ENCODE data around the gene NACA2. TPM values are rescaled to one million over a fixed set of nuclear protein-coding genes. Genes with fewer than 3 reads are reported as not detected.
A peak's percentile ranks its signal among the peaks of the same experiment; 100 is the strongest.

Gene NACA2
- total RNA-seq, 1 donor from 2014 or later, result not detected

DNA sequence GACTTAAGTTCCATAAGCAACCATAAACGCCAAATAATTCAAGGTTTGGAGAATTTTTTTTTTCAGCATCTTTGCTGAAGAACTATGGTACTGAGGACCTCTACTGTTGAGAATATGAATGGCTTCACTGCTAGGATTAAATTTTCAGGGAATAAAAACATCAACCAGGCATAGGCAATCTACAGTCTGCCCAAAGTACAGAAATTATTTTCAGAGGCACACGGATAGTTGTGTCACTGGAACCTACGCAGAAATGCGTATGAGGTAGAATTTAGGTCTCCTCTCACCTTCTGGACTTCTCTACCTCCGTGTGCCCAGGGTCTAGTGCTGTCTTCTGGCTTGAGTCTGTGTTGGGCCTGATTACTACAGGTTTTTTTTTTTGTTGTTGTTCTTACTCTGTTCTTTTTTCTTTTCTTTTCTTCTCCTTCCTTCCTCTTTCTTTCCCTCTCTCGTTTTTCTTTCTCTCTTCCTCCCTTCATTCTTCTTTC, 39.7 kb downstream of the NACA2 start:
- DNase-seq (ENCODE audit: low read depth in 2 of 2), result peak in 1 of 2 donors; percentile 44

DNA sequence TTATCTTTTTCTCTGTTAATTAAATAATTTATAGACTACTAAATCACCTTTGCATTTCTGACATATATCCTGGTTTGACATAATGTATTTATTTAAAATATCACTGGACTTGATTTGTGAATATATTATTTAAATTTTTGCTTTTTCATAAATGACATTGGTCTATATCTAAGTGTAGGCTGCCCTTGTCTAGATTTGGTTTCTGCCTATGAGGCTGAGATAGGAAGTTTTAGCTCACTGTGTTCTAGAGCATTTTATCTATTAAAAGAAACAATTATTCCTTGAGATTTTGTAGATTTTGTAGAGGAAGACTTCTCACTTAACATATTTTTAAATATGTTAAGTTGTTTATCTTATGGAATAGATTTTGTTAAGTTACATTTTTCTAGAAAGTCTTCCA, 43.9 kb downstream of the NACA2 start:
- no peak for DNase-seq (ENCODE audit: low read depth in 2 of 2)

DNA sequence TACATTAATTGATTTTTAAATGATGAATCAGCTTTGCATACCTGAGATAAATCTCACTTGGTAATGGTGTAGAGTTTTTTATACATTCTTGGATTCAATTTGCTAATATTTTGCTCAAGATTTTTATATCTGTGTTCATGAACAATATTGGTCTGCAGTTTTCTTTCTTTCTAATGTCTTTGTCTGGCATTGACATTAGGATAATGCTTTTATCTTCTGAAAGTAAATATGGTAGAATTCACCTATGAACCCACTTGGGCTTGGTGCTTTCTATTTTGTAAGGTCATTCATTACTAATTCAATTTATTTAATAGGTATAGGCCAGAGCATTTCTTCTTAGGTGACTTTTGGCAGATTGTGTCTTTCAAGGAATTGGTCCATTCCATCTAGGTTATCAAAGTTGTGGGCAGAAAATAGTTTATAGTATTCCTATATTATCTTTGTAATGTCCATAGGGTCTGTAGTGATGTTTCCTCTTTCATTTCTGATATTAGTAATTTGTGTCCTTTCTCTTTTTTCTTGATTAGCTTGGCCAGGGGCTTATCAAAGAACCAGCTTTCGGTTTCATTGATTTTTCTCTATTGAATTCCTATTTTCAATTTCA, 45.6 kb downstream of the NACA2 start:
- no peak for DNase-seq (ENCODE audit: low read depth in 2 of 2)

DNA sequence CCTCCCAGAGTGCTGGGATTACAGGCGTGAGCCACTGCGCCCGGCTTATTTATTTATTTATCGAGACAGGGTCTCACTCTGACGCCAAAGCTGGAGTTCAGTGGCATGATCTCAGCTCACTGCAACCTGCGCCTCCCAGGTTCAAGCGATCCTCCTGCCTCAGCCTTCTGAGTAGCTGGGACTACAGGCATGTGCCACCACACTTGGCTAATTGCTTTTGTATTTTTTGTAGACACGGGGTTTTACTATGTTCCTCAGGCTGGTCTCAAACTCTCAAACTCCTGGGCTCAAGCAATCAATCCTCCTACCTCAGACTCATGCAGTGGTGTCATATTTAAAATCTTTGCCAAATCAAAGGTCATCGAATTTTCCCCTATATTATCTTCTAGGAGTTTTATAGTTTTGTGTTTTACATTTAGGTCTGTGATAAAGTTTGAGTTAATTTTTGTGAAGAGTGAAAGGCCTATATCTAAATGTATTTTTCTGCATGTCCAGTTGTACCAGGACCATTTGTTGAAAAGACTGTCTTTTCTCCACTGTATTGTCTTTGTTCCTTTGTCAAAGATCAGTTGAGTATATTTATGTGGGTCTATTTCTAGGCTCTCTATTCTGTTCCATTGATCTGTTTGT, 47.1 kb downstream of the NACA2 start:
- no peak for DNase-seq (ENCODE audit: low read depth in 2 of 2)

DNA sequence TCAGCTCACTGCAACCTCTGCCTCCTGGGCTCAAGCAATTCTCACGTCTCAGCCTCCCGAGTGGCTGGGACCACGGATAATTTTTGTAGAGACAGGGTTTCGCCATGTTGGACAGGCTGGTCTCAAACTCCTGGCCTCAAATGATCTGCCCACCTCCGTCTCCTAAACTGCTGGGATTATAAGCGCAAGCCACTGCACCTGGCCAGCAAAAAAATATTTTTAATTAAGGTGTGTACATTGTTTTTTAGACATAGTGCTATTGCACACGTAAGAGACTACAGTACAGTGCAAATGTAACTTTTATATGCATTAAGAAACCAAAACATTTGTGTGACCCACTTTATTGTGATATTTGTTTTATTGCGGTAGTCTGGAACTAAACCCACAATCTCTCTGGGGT, 49.0 kb downstream of the NACA2 start:
- no peak for DNase-seq (ENCODE audit: low read depth in 2 of 2)

DNA sequence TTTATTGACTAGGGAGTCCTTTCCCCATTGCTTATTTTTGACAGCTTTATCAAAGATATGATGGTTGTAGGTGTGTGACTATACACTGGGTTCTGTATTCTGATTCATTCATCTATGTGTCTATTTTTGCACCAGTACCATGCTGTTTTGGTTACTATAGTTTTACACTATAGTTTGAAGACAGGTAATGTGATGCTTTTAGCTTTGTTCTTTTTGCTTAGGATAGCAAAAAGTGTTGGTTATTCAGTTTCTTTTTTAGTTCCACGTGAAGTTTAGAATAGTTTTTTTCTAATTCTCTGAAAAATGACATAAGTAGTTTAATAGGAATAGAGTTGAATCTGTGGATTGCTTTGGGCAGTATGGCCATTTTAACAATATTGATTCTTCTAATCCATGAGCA, 50.1 kb downstream of the NACA2 start:
- DNase-seq (ENCODE audit: low read depth in 2 of 2), result no peak

Other genes starting within 250 kb of the NACA2 start
- gene TBX2, start 191.4 kb downstream of the NACA2 start, total RNA-seq, result 0.13 TPM in 1 of 2 replicates, not detected in the other
- not detected in 2 replicates for gene TBX4, start 138.8 kb downstream of the NACA2 start, total RNA-seq